G401 (cell line): ENCODE measurements around the gene INSIG2. TPM values are rescaled to one million over a fixed set of nuclear protein-coding genes. Genes with fewer than 3 reads are reported as not detected.

ENCODE experiments used
- total RNA-seq: library from RNA; depleted of rRNA; stranded (reverse); fragments of >200 nt; shearing (Covaris generic); gene quantifications from 2 replicates; pipeline ENCODE4 v1.2.3, GENCODE V29; 2014; rRNA removed

The INSIG2 gene
- total RNA-seq, 1 experiment from 2014 or later = 15.1 TPM

Other genes starting within 250 kb of the INSIG2 start
- 8.5 and 10.7 TPM in 2 replicates for gene CCDC93, start 74.4 kb upstream of the INSIG2 start, total RNA-seq